GM23338 (cell line): Measurements from ENCODE around the gene TSPAN5. TPM values are rescaled to one million over a fixed set of nuclear protein-coding genes. Genes with fewer than 3 reads are reported as not detected.
A peak's percentile ranks its signal among the peaks of the same experiment; 100 is the strongest.

Experiments used
- ATAC-seq: fragments of 200-7000 bp; cut with Tn5 transposase; 3 replicates; pipeline ENCODE4 v1.9.1; 2020
- DNase-seq: peaks from one replicate; pipeline ENCODE4 v3.0.0-alpha.2; 2015; ENCODE audit warnings: low spot score
- H2AFZ ChIP-seq: fragments of 200-600 bp; sonication (generic); 2 replicates; pipeline ENCODE4 v1.8.0; 2016; ENCODE audit warnings: antibody characterized with exemption, mild to moderate bottlenecking, moderate library complexity
- H3F3A ChIP-seq: fragments of 200-600 bp; sonication (generic); replicated peaks from 2 replicates; pipeline ENCODE4 v1.8.0; 2017; ENCODE audit warnings: antibody characterized with exemption, mixed run types, low read depth
- H3K27ac ChIP-seq: fragments of 200-600 bp; sonication (generic); 2 replicates; pipeline ENCODE4 v1.6.1; 2016; ENCODE audit warnings: low read depth
- H3K27me3 ChIP-seq: fragments of 200-600 bp; sonication (generic); 2 replicates; pipeline ENCODE4 v1.8.0; 2016; ENCODE audit warnings: mild to moderate bottlenecking, mixed run types, moderate library complexity; ENCODE audit not compliant: insufficient read depth
- H3K36me3 ChIP-seq: fragments of 200-600 bp; sonication (generic); 2 replicates; pipeline ENCODE4 v1.8.0; 2016; ENCODE audit warnings: mild to moderate bottlenecking; ENCODE audit not compliant: insufficient read depth
- H3K4me1 ChIP-seq: fragments of 200-600 bp; sonication (generic); 2 replicates; pipeline ENCODE4 v1.8.0; 2016; ENCODE audit warnings: mild to moderate bottlenecking, moderate library complexity; ENCODE audit not compliant: insufficient read depth
- H3K4me2 ChIP-seq: fragments of 200-600 bp; sonication (generic); 2 replicates; pipeline ENCODE4 v1.7.1; 2017; ENCODE audit warnings: mixed run types
- H3K4me3 ChIP-seq: fragments of 200-600 bp; sonication (generic); 2 replicates; pipeline ENCODE4 v1.6.1; 2016; ENCODE audit warnings: mixed run types
- H3K79me2 ChIP-seq: fragments of 200-600 bp; sonication (generic); replicated peaks from 2 replicates; pipeline ENCODE4 v1.8.0; 2017; ENCODE audit warnings: mild to moderate bottlenecking; ENCODE audit not compliant: insufficient read depth
- H3K9me2 ChIP-seq: fragments of 200-600 bp; sonication (generic); 2 replicates; pipeline ENCODE4 v1.8.0; 2017; ENCODE audit not compliant: insufficient read depth
- H4K20me1 ChIP-seq: fragments of 200-600 bp; sonication (generic); replicated peaks from 2 replicates; pipeline ENCODE4 v1.8.0; 2017; ENCODE audit warnings: mild to moderate bottlenecking; ENCODE audit not compliant: insufficient read depth
- H3K27ac Mint-ChIP-seq: 2 replicates; pipeline ENCODE4 v1.8.0; 2020; ENCODE audit warnings: inconsistent platforms, mild to moderate bottlenecking, moderate library complexity, mixed read lengths
- H3K27me3 Mint-ChIP-seq: 3 replicates; pipeline ENCODE4 v1.8.0; 2022; ENCODE audit warnings: low read depth, mild to moderate bottlenecking, moderate library complexity, mixed read lengths, inconsistent platforms; ENCODE audit not compliant: insufficient read depth, poor library complexity
- H3K36me3 Mint-ChIP-seq: 3 replicates; pipeline ENCODE4 v1.8.0; 2021; ENCODE audit warnings: low read depth, mild to moderate bottlenecking, inconsistent platforms, moderate library complexity, mixed read lengths
- H3K4me1 Mint-ChIP-seq: 3 replicates; pipeline ENCODE4 v1.8.0; 2020; ENCODE audit warnings: mild to moderate bottlenecking, inconsistent platforms, mixed read lengths
- H3K4me3 Mint-ChIP-seq: 3 replicates; pipeline ENCODE4 v1.8.0; 2021; ENCODE audit warnings: moderate library complexity, mild to moderate bottlenecking, inconsistent platforms, mixed read lengths
- H3K9me3 Mint-ChIP-seq: 3 replicates; pipeline ENCODE4 v1.8.0; 2020; ENCODE audit warnings: moderate library complexity, mild to moderate bottlenecking, inconsistent platforms, mixed read lengths
- CREB1 ChIP-seq: fragments of 250-450 bp; sonication (Bioruptor Pico); IDR thresholded peaks from 2 replicates; pipeline ENCODE4 v1.5.0; 2020; ENCODE audit warnings: low read depth, mild to moderate bottlenecking, moderate library complexity
- CTCF ChIP-seq, 2 experiments: fragments of 200-600 bp in 1 of 2; sonication (generic) in 1 of 2; conservative IDR thresholded peaks; 2 replicates each; pipeline versions ENCODE4 v1.5.1 to v1.6.1; 2016 to 2017; ENCODE audit warnings: antibody characterized with exemption in 2 of 2, low read depth in 2 of 2, mild to moderate bottlenecking in 2 of 2, moderate library complexity in 1 of 2
- ETS1 ChIP-seq: IDR thresholded peaks from 2 replicates; pipeline ENCODE4 v1.6.1; 2016; ENCODE audit warnings: antibody characterized with exemption
- EZH2 ChIP-seq: fragments of 200-600 bp; sonication (generic); IDR thresholded peaks from one replicate; pipeline ENCODE4 v1.8.0; 2017; ENCODE audit warnings: antibody characterized with exemption, mild to moderate bottlenecking, low read depth; ENCODE audit not compliant: unreplicated experiment
- EZH2phosphoT487 ChIP-seq: fragments of 200-600 bp; sonication (generic); IDR thresholded peaks from one replicate; pipeline ENCODE4 v1.8.1; 2018; ENCODE audit warnings: antibody characterized with exemption; ENCODE audit not compliant: unreplicated experiment
- JUNB ChIP-seq: IDR thresholded peaks from one replicate; pipeline ENCODE4 v1.6.1; 2016; ENCODE audit warnings: antibody characterized with exemption; ENCODE audit not compliant: unreplicated experiment
- NANOG ChIP-seq: IDR thresholded peaks from 2 replicates; pipeline ENCODE4 v1.6.1; 2016; ENCODE audit warnings: antibody characterized with exemption, borderline replicate concordance
- POLR2AphosphoS5 ChIP-seq: IDR thresholded peaks from 2 replicates; pipeline ENCODE4 v1.6.1; 2016; ENCODE audit warnings: antibody characterized with exemption, low read depth
- REST ChIP-seq: IDR thresholded peaks from one replicate; pipeline ENCODE4 v1.6.1; 2018; ENCODE audit warnings: antibody characterized with exemption; ENCODE audit not compliant: unreplicated experiment
- STAT1 ChIP-seq: IDR thresholded peaks from one replicate; pipeline ENCODE4 v1.6.1; 2016; ENCODE audit warnings: antibody characterized with exemption; ENCODE audit not compliant: unreplicated experiment
- ZNF114 ChIP-seq: fragments of 250-450 bp; sonication (Bioruptor Pico); IDR thresholded peaks from 2 replicates; pipeline ENCODE4 v1.5.0; 2020; ENCODE audit warnings: mild to moderate bottlenecking, moderate library complexity
- ZNF462 ChIP-seq: fragments of 250-450 bp; sonication (Bioruptor Pico); IDR thresholded peaks from 2 replicates; pipeline ENCODE4 v1.5.0; 2020; ENCODE audit warnings: mild to moderate bottlenecking, moderate library complexity
- polyA plus RNA-seq: library from polyadenylated mRNA; unstranded; fragments of >200 nt; fragmentation: Nextera tagmentation; extraction: Ambion mirVana; gene quantifications from 2 replicates; pipeline ENCODE4 v1.2.1, GENCODE V29; 2016
- total RNA-seq: library from RNA; depleted of rRNA; stranded (reverse); fragments of >200 nt; shearing (Covaris generic); gene quantifications from 2 replicates; pipeline ENCODE4 v1.2.3, GENCODE V29; 2014

TSPAN5 gene
- total and polyA plus RNA-seq, 2 experiments from 2014 or later: 18.6 to 21.5 TPM

- Histone ChIP-seq H3K4me1 (peaks cover 10% of the 10 kb centered on the region), H2AFZ (0 out of 2 replicates have a peak overlapping the region, but pooled peaks have one; percentile 24), H3F3A (no peaks in the 10 kb centered on the region), H3K79me2 (no peaks in the 10 kb centered on the region), H3K27ac (no peak overlapping the region), H3K4me3 (no peak overlapping the region), H4K20me1 (no peaks in the 10 kb centered on the region), H3K4me2 (peak overlapping the region; percentile 7; the same call in 1 of the 2 replicates), H3K36me3 (no peaks in the 10 kb centered on the region), H3K9me2 (peaks cover 10% of the 10 kb centered on the region), H3K27me3 (no peaks in the 10 kb centered on the region)
- H3K27ac Mint-ChIP-seq: no peak overlapping the region
- DNase-seq: no peak
- no peak for ATAC-seq
- no peak overlapping the region for H3K4me3 Mint-ChIP-seq
- H3K36me3 Mint-ChIP-seq: no peaks in the 10 kb centered on the region
- H3K4me1 Mint-ChIP-seq: peaks cover 11% of the 10 kb centered on the region
- no peak for TF ChIP-seq ZNF114
- no peak for TF ChIP-seq ETS1
- TF ChIP-seq EZH2: no peak
- TF ChIP-seq JUNB: no peak
- TF ChIP-seq CREB1 (CRISPR knock-in tag): no peak
- no peak for TF ChIP-seq REST
- TF ChIP-seq NANOG: no peak
- TF ChIP-seq STAT1: no peak
- no peak for TF ChIP-seq EZH2phosphoT487
- no peak for TF ChIP-seq POLR2AphosphoS5
- TF ChIP-seq CTCF (conservative IDR thresholded peaks at IDR 0.05; ENCODE audit: low read depth in 2 of 2): no peak
- TF ChIP-seq ZNF462 (CRISPR knock-in tag): no peak
- no peaks in the 10 kb centered on the region for H3K9me3 Mint-ChIP-seq
- no peaks in the 10 kb centered on the region for H3K27me3 Mint-ChIP-seq
These were observed 27.0 kb upstream of the TSPAN5 start for GRCh38 chr4:98685225-98686042.
